ENCODE data around the gene RPS4Y1. TPM values are rescaled to one million over a fixed set of nuclear protein-coding genes. Genes with fewer than 3 reads are reported as not detected.

Gene RPS4Y1
- total and polyA plus RNA-seq, 7 experiments from 2014 or later: 292 to 467 (median 452) TPM; not detected in 2

GRCh38 chrY:2887955-2888354, 46.6 kb downstream of the RPS4Y1 start:
- Histone ChIP-seq H3K4me1 (ENCODE audit: control insufficient read depth in 2 of 2, insufficient read depth in 2 of 2, low read length in 2 of 2) (peaks cover 0 to 12% of the 10 kb centered on the region in 2 donors), H3K9me3 (ENCODE audit: control insufficient read depth in 2 of 3, low read length in 3 of 3) (no peaks in the 10 kb centered on the region), H3K4me3 (ENCODE audit: low read length) (no peak overlapping the region), H3K27me3 (ENCODE audit: control insufficient read depth in 2 of 2, insufficient read depth in 2 of 2, low read length in 2 of 2) (no peaks in the 10 kb centered on the region), H3K36me3 (ENCODE audit: control insufficient read depth in 2 of 3, insufficient read depth in 3 of 3, low read length in 3 of 3) (no peaks in the 10 kb centered on the region), H3K27ac (ENCODE audit: low read depth, low read length) (no peak overlapping the region)
- Mint-ChIP-seq H3K4me1 (peaks cover 0 to 25% (median 9%) of the 10 kb centered on the region in 7 donors), H3K9me3 (peaks cover 0 to 14% (median 0%) of the 10 kb centered on the region in 11 donors), H3K27me3 (no peaks in the 10 kb centered on the region), H3K4me3 (peak overlapping the region in 1 of 10 donors; percentile 75), H3K27ac (peak overlapping the region in 2 of 9 donors; percentile 24 to 88), H3K36me3 (peaks cover 0 to 13% (median 0%) of the 10 kb centered on the region in 5 donors)
- ChIA-PET CTCF (no interaction called here), POLR2A (no interaction called here)
- intact Hi-C loops (cut with micrococcal nuclease): loop anchor here in 1 of 2 donors (10.0 kb wide), 1 partner anchor 47 kb away; the partner anchor contains the start of gene ZFY
- DNase-seq (peak in 1 of 9 donors; percentile 21), ATAC-seq (no peak)

- Mint-ChIP-seq H3K9me3 (peaks cover 0 to 1% (median 0%) of the 10 kb centered on the region in 11 donors), H3K36me3 (no peaks in the 10 kb centered on the region), H3K4me3 (no peak overlapping the region), H3K27ac (no peak overlapping the region), H3K4me1 (peaks cover 0 to 7% (median 0%) of the 10 kb centered on the region in 7 donors), H3K27me3 (no peaks in the 10 kb centered on the region)
- no peak overlapping the region for H3K4me3 ChIP-seq (ENCODE audit: low read length)
- no peaks in the 10 kb centered on the region for H3K36me3 ChIP-seq (ENCODE audit: control insufficient read depth in 2 of 3, insufficient read depth in 3 of 3, low read length in 3 of 3)
- ChIA-PET CTCF (no interaction called here), POLR2A (interaction anchor here (1.3 kb wide), 1 partner anchor 9 kb away, joined by 3 read pairs; no protein-coding TSS in a partner anchor)
- H3K27ac ChIP-seq (ENCODE audit: low read depth, low read length): no peak overlapping the region
- ATAC-seq (no peak), DNase-seq (no peak)
- no peaks in the 10 kb centered on the region for H3K9me3 ChIP-seq (ENCODE audit: control insufficient read depth in 2 of 3, low read length in 3 of 3)
- intact Hi-C loops (cut with micrococcal nuclease): no loop called here
- no peaks in the 10 kb centered on the region for H3K4me1 ChIP-seq (ENCODE audit: control insufficient read depth in 2 of 2, insufficient read depth in 2 of 2, low read length in 2 of 2)
- no peaks in the 10 kb centered on the region for H3K27me3 ChIP-seq (ENCODE audit: control insufficient read depth in 2 of 2, insufficient read depth in 2 of 2, low read length in 2 of 2)
Measured at GRCh38 chrY:2893471-2893870, 52.1 kb downstream of the RPS4Y1 start.

GRCh38 chrY:2896050-2896449, 54.6 kb downstream of the RPS4Y1 start:
- Mint-ChIP-seq H3K9me3 (peaks cover 0 to 5% (median 0%) of the 10 kb centered on the region in 11 donors), H3K4me3 (no peak overlapping the region), H3K27ac (no peak overlapping the region), H3K36me3 (peaks cover 0 to 4% (median 0%) of the 10 kb centered on the region in 5 donors), H3K4me1 (no peaks in the 10 kb centered on the region), H3K27me3 (no peaks in the 10 kb centered on the region)
- no peak overlapping the region for H3K4me3 ChIP-seq (ENCODE audit: low read length)
- no peak overlapping the region for H3K27ac ChIP-seq (ENCODE audit: low read depth, low read length)
- DNase-seq (no peak), ATAC-seq (no peak)
- ChIA-PET CTCF (no interaction called here), POLR2A (no interaction called here)
- intact Hi-C loops (cut with micrococcal nuclease): no loop called here
- H3K9me3 ChIP-seq (ENCODE audit: control insufficient read depth in 2 of 3, low read length in 3 of 3): no peaks in the 10 kb centered on the region
- no peaks in the 10 kb centered on the region for H3K27me3 ChIP-seq (ENCODE audit: control insufficient read depth in 2 of 2, insufficient read depth in 2 of 2, low read length in 2 of 2)
- no peaks in the 10 kb centered on the region for H3K4me1 ChIP-seq (ENCODE audit: control insufficient read depth in 2 of 2, insufficient read depth in 2 of 2, low read length in 2 of 2)
- H3K36me3 ChIP-seq (ENCODE audit: control insufficient read depth in 2 of 3, insufficient read depth in 3 of 3, low read length in 3 of 3): no peaks in the 10 kb centered on the region

- DNase-seq (no peak), ATAC-seq (no peak)
- POLR2A ChIA-PET: no interaction called here
- H3K4me1 Mint-ChIP-seq: peaks cover 0 to 2% (median 0%) of the 10 kb centered on the region in 7 donors
- CTCF ChIA-PET: no interaction called here
- H3K36me3 ChIP-seq (ENCODE audit: control insufficient read depth in 2 of 3, insufficient read depth in 3 of 3, low read length in 3 of 3): no peaks in the 10 kb centered on the region
- no peak overlapping the region for H3K4me3 ChIP-seq (ENCODE audit: low read length)
- no peaks in the 10 kb centered on the region for H3K27me3 ChIP-seq (ENCODE audit: control insufficient read depth in 2 of 2, insufficient read depth in 2 of 2, low read length in 2 of 2)
- H3K27ac ChIP-seq (ENCODE audit: low read depth, low read length): no peak overlapping the region
- H3K4me1 ChIP-seq (ENCODE audit: control insufficient read depth in 2 of 2, insufficient read depth in 2 of 2, low read length in 2 of 2): no peaks in the 10 kb centered on the region
- intact Hi-C loops (cut with micrococcal nuclease): no loop called here
- H3K27me3 Mint-ChIP-seq: peaks cover 0 to 1% (median 0%) of the 10 kb centered on the region in 5 donors
- H3K9me3 Mint-ChIP-seq: peaks cover 0 to 17% (median 0%) of the 10 kb centered on the region in 11 donors
- H3K4me3 Mint-ChIP-seq: no peak overlapping the region
- no peaks in the 10 kb centered on the region for H3K9me3 ChIP-seq (ENCODE audit: control insufficient read depth in 2 of 3, low read length in 3 of 3)
- H3K27ac Mint-ChIP-seq: no peak overlapping the region
- peaks cover 0 to 6% (median under 1%) of the 10 kb centered on the region in 5 donors for H3K36me3 Mint-ChIP-seq
Measured at GRCh38 chrY:2907356-2907755, 66.0 kb downstream of the RPS4Y1 start.

- ChIA-PET POLR2A (interaction anchor here (0.6 to 1.2 kb wide), 3 partner anchors 22 to 69 kb away, joined by 3 to 5 read pairs (median 4); partner anchors contain the start of gene ZFY), CTCF (interaction anchor here (0.5 to 0.6 kb wide), 2 partner anchors 23 to 32 kb away, joined by 3 to 6 read pairs; no protein-coding TSS in a partner anchor)
- DNase-seq (peak in 3 of 9 donors; percentile 20 to 42 (median 29)), ATAC-seq (peak; percentile 90)
- Mint-ChIP-seq H3K4me3 (peak overlapping the region in 2 of 10 donors; percentile 32 to 37), H3K27ac (peak overlapping the region in 5 of 9 donors; percentile 35 to 77 (median 61)), H3K27me3 (no peaks in the 10 kb centered on the region), H3K4me1 (peaks cover 0 to 12% (median 7%) of the 10 kb centered on the region in 7 donors), H3K36me3 (peaks cover 0 to 8% (median 0%) of the 10 kb centered on the region in 5 donors), H3K9me3 (peaks cover 0 to 14% (median 0%) of the 10 kb centered on the region in 11 donors)
- intact Hi-C loops (cut with micrococcal nuclease): loop anchor here (1.0 kb wide), 3 partner anchors 23 to 90 kb away; no protein-coding TSS in a partner anchor
- Histone ChIP-seq H3K27ac (ENCODE audit: low read depth, low read length) (no peak overlapping the region), H3K4me3 (ENCODE audit: low read length) (no peak overlapping the region), H3K27me3 (ENCODE audit: control insufficient read depth in 2 of 2, insufficient read depth in 2 of 2, low read length in 2 of 2) (no peaks in the 10 kb centered on the region), H3K36me3 (ENCODE audit: control insufficient read depth in 2 of 3, insufficient read depth in 3 of 3, low read length in 3 of 3) (no peaks in the 10 kb centered on the region), H3K9me3 (ENCODE audit: control insufficient read depth in 2 of 3, low read length in 3 of 3) (no peaks in the 10 kb centered on the region), H3K4me1 (ENCODE audit: control insufficient read depth in 2 of 2, insufficient read depth in 2 of 2, low read length in 2 of 2) (peaks cover 0 to 6% of the 10 kb centered on the region in 2 donors)
Measured at GRCh38 chrY:2913066-2913815, 71.8 kb downstream of the RPS4Y1 start.
